Prostate gland (tissue), 2 donors: Measurements from ENCODE around the gene KCNJ2. TPM values are rescaled to one million over a fixed set of nuclear protein-coding genes. Genes with fewer than 3 reads are reported as not detected.
A peak's percentile ranks its signal among the peaks of the same experiment; 100 is the strongest.

Experiments used
- DNase-seq: peaks from one replicate; pipeline ENCODE4 v3.0.0-alpha.2; 2019; ENCODE audit warnings: low spot score
- H3K27ac ChIP-seq, 2 donors: fragments of 200-600 bp; sonication (generic); 2 replicates each; pipeline ENCODE4 v1.5.1; 2017 to 2019
- H3K27me3 ChIP-seq: fragments of 200-600 bp; sonication (generic); replicated peaks from 2 replicates; pipeline ENCODE4 v1.5.1; 2019; ENCODE audit not compliant: insufficient read depth
- H3K36me3 ChIP-seq, 2 donors: fragments of 200-600 bp; sonication (generic); 1 replicate in 1 of 2; 2 replicates in 1 of 2; pipeline versions ENCODE4 v1.5.1 to v1.8.1; 2017 to 2019
- H3K4me1 ChIP-seq: fragments of 200-600 bp; sonication (generic); replicated peaks from 2 replicates; pipeline ENCODE4 v1.5.1; 2019
- H3K4me3 ChIP-seq, 2 donors: fragments of 200-600 bp; sonication (generic); 2 replicates each; pipeline ENCODE4 v1.5.1; 2017 to 2019
- H3K9me3 ChIP-seq: fragments of 200-600 bp; sonication (generic); 2 replicates; pipeline ENCODE4 v1.5.1; 2017
- CTCF ChIP-seq, 4 experiments: fragments of 200-600 bp in 2 of 4; fragments of 450-650 bp in 2 of 4; sonication (generic) in 2 of 4; IDR thresholded peaks; 1 replicate in 3 of 4; 2 replicates in 1 of 4; pipeline ENCODE4 v1.5.1; 2016 to 2019; ENCODE audit warnings: antibody characterized with exemption in 4 of 4, mild to moderate bottlenecking in 2 of 4, moderate library complexity in 2 of 4
- POLR2A ChIP-seq: fragments of 450-650 bp; IDR thresholded peaks from one replicate; pipeline ENCODE4 v1.6.1; 2016; ENCODE audit warnings: antibody characterized with exemption, mild to moderate bottlenecking
- POLR2AphosphoS5 ChIP-seq: sonication (generic); formaldehyde crosslinking; IDR thresholded peaks from one replicate; pipeline ENCODE4 v1.6.1; 2017; ENCODE audit warnings: antibody characterized with exemption
- WGBS: methylation state at CpG from one replicate; pipeline ENCODE4 v1.1.5; 2018; 5-methylcytosine and 5-hydroxymethylcytosine counted together
- intact Hi-C: fragments of 100-400 bp; cut with DNase I; formaldehyde crosslinking; loops from one replicate; pipeline ENCODE4 v1.14.2; 2022
- total RNA-seq, 2 donors: library from RNA; depleted of rRNA; stranded (reverse); fragments of >200 nt; gene quantifications; one replicate each; pipeline ENCODE4 v1.1.0, GENCODE V29; 2016

KCNJ2 gene
- total RNA-seq, 2 donors from 2014 or later: 2.6 to 3.1 TPM

- Histone ChIP-seq H3K27ac (no peak overlapping the region), H3K4me3 (no peak overlapping the region), H3K4me1 (no peaks in the 10 kb centered on the region), H3K36me3 (no peaks in the 10 kb centered on the region), H3K27me3 (no peaks in the 10 kb centered on the region), H3K9me3 (no peaks in the 10 kb centered on the region)
- 10% methylated on average over 2 of the region's 2 CpGs for WGBS
- intact Hi-C loops: no loop called here
- TF ChIP-seq POLR2AphosphoS5 (peak; percentile 75), CTCF (IDR thresholded peaks at IDR 0.05) (no peak)
- DNase-seq: peak; percentile 53
Observed at GRCh38 chr17:70190959-70191805, 21.9 kb downstream of the KCNJ2 start.

- DNase-seq: no peak
- H3K4me3 ChIP-seq: no peak overlapping the region
- TF ChIP-seq CTCF (IDR thresholded peaks at IDR 0.05) (no peak), POLR2A (no peak), POLR2AphosphoS5 (no peak)
- H3K27me3 ChIP-seq: no peaks in the 10 kb centered on the region
- H3K36me3 ChIP-seq: no peaks in the 10 kb centered on the region
- H3K9me3 ChIP-seq: no peaks in the 10 kb centered on the region
- no peak overlapping the region for H3K27ac ChIP-seq
- intact Hi-C loops: no loop called here
- no peaks in the 10 kb centered on the region for H3K4me1 ChIP-seq
Observed at GRCh38 chr17:70195091-70195490, 25.8 kb downstream of the KCNJ2 start.

DNA sequence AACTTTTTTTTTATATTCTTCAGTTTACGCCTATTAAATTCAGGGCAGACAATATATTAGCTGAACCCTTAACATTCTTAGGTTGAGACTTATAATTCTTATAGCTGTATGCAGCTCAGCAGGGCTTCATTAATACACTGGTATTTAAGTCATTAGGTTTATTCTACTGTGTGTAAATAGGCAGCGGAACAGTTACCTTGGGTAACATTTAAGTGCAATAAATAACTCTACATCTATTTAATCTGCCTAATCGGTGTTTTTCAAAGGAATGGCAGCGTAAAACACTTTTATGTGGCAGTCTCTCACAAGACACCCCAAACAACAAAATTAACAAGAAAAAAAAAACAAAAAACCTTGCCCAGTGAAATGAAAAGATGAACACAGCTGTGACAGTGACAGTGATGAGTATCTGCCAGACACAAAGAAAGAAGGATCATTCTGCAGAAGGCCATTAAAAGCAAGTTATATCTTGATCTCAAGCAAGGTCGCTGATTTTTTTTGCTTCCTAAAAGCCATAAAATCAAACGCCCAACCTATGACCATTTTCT lies 32.6 kb downstream of the KCNJ2 start:
- Histone ChIP-seq H3K27ac (no peak overlapping the region), H3K36me3 (no peaks in the 10 kb centered on the region), H3K27me3 (no peaks in the 10 kb centered on the region), H3K4me1 (no peaks in the 10 kb centered on the region), H3K4me3 (no peak overlapping the region), H3K9me3 (no peaks in the 10 kb centered on the region)
- DNase-seq: no peak
- TF ChIP-seq POLR2AphosphoS5: no peak
- no peak for TF ChIP-seq CTCF (IDR thresholded peaks at IDR 0.05)
- no peak for TF ChIP-seq POLR2A
- WGBS: 43% methylated on average over 6 of the region's 6 CpGs
- intact Hi-C loops: no loop called here

DNA sequence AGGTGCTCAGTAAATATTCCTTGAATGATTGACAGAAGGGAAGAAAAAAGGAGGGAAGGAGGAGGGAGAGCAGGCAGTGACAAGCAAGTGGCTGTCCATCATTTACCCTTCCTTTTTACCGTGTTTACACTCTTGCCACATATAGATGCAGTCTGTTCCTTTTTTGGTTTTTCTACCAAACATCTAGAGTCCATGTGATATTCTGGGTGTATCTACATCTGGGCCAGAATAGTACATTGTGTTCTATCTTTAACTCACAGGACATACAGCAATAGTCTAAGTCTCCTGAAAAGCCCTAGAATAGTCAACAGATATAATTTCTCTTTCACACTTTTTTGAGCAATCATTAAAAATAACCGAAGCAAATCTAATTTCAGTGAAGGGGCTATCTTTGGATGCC lies 33.5 kb downstream of the KCNJ2 start:
- H3K27ac ChIP-seq: no peak overlapping the region
- DNase-seq: no peak
- H3K9me3 ChIP-seq: no peaks in the 10 kb centered on the region
- intact Hi-C loops: no loop called here
- H3K36me3 ChIP-seq: no peaks in the 10 kb centered on the region
- TF ChIP-seq POLR2A: no peak
- TF ChIP-seq POLR2AphosphoS5: no peak
- no peak for TF ChIP-seq CTCF (IDR thresholded peaks at IDR 0.05)
- no peaks in the 10 kb centered on the region for H3K4me1 ChIP-seq
- no peaks in the 10 kb centered on the region for H3K27me3 ChIP-seq
- WGBS: 67% methylated on average over 2 of the region's 2 CpGs
- H3K4me3 ChIP-seq: no peak overlapping the region

DNA sequence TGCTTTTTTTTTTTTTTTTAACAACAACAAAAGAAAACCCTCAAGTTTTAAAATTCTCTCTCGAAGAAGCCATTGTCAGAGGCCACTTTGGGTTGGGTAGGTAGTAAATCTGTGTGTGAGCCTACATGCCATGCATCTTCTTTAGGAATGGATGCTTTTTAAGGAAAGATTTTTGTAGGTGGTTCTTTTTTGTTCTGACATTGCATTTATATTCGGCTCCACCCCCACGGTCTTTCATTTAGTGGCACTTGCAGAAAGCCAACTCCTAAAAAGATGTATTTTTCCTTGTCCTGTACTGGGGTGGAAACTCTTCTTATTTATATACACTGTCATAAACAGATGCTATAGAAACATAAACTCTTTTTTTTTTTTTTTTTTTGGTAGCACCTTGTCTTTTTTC lies 35.1 kb downstream of the KCNJ2 start:
- no peaks in the 10 kb centered on the region for H3K4me1 ChIP-seq
- H3K27ac ChIP-seq: no peak overlapping the region
- H3K9me3 ChIP-seq: no peaks in the 10 kb centered on the region
- H3K27me3 ChIP-seq: no peaks in the 10 kb centered on the region
- H3K36me3 ChIP-seq: no peaks in the 10 kb centered on the region
- WGBS: 91% methylated on average over 3 of the region's 3 CpGs
- intact Hi-C loops: no loop called here
- no peak for DNase-seq
- no peak for TF ChIP-seq POLR2A
- no peak for TF ChIP-seq CTCF (IDR thresholded peaks at IDR 0.05)
- no peak for TF ChIP-seq POLR2AphosphoS5
- no peak overlapping the region for H3K4me3 ChIP-seq
